Measurements from ENCODE around the gene PPA2.

PPA2 gene

DNA sequence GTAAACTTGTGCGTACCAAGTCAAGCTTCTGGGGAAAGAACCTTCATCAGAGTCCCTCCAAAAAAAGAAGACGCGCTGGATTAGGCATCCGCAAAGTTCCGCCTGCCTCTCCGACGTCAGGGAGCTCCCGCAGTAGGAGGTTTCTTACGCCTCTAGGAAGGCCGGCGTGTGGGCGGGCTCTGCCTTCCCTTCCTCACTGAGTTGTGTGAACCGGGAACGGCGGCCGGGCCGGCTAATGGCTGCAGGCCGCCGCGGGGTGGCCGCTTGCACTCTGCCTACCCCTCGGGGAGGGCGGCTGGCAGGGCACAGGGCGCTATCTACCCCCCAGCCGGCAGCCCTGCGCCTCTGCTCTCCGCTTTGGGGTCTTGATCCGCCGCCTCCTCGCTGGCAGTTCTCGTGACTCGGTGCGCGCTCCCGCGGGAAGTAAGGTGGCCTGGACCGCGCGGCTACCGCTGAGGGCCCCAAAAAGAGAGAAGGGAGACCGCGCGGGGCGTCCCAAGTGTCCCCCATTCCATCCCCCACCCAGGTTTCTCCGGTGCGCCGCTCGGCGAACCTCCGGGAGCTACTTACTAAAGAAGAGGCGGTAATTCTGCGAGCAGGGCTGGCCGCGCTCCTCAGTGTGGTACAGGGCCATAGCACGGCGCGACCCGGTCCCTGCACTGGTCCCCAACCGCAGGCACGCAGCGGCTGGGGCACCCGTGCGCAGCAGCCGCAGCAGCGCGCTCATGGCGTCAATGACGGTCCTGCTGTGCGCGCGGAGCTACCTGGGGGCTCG, at the start of gene PPA2:
PPA2 (minus strand) TSS at position 739 of the 775 bp plus-strand sequence; CDS start at position 727, 12 bp downstream.
- H3K4me1 ChIP-seq (ENCODE audit: control insufficient read depth in 1 of 2, insufficient read depth in 2 of 2, low read length in 2 of 2), result peaks cover 10 to 16% of the 10 kb centered on the region in 2 donors
- H3K9me3 ChIP-seq (ENCODE audit: control insufficient read depth in 1 of 2, low read length in 2 of 2), result no peaks in the 10 kb centered on the region
- H3K27ac ChIP-seq (ENCODE audit: low read length), result peak within 1 kb of the TSS; percentile 96
- H3K36me3 ChIP-seq (ENCODE audit: control insufficient read depth in 1 of 2, insufficient read depth in 2 of 2, low read length in 2 of 2), result no peaks in the 10 kb centered on the region
- H3K27me3 ChIP-seq (ENCODE audit: low read depth, low read length), result no peaks in the 10 kb centered on the region
- H3K4me3 ChIP-seq (ENCODE audit: low read depth in 1 of 2, low read length in 2 of 2), result peak within 1 kb of the TSS; percentile 81 to 88

- Histone ChIP-seq H3K4me3 (ENCODE audit: low read depth in 1 of 2, low read length in 2 of 2) (no peak overlapping the region), H3K36me3 (ENCODE audit: control insufficient read depth in 1 of 2, insufficient read depth in 2 of 2, low read length in 2 of 2) (no peaks in the 10 kb centered on the region), H3K9me3 (ENCODE audit: control insufficient read depth in 1 of 2, low read length in 2 of 2) (no peaks in the 10 kb centered on the region), H3K4me1 (ENCODE audit: control insufficient read depth in 1 of 2, insufficient read depth in 2 of 2, low read length in 2 of 2) (no peaks in the 10 kb centered on the region), H3K27ac (ENCODE audit: low read length) (no peak overlapping the region), H3K27me3 (ENCODE audit: low read depth, low read length) (no peaks in the 10 kb centered on the region)
Observed at GRCh38 chr4:105520819-105521790, 47.2 kb upstream of the PPA2 start.

GRCh38 chr4:105510245-105510644, 36.4 kb upstream of the PPA2 start:
- no peaks in the 10 kb centered on the region for H3K36me3 ChIP-seq (ENCODE audit: control insufficient read depth in 1 of 2, insufficient read depth in 2 of 2, low read length in 2 of 2)
- no peaks in the 10 kb centered on the region for H3K4me1 ChIP-seq (ENCODE audit: control insufficient read depth in 1 of 2, insufficient read depth in 2 of 2, low read length in 2 of 2)
- no peak overlapping the region for H3K4me3 ChIP-seq (ENCODE audit: low read depth in 1 of 2, low read length in 2 of 2)
- no peak overlapping the region for H3K27ac ChIP-seq (ENCODE audit: low read length)
- no peaks in the 10 kb centered on the region for H3K27me3 ChIP-seq (ENCODE audit: low read depth, low read length)
- H3K9me3 ChIP-seq (ENCODE audit: control insufficient read depth in 1 of 2, low read length in 2 of 2), result peaks cover 0 to 5% of the 10 kb centered on the region in 2 donors

- Histone ChIP-seq H3K9me3 (ENCODE audit: control insufficient read depth in 1 of 2, low read length in 2 of 2) (peaks cover 0 to 5% of the 10 kb centered on the region in 2 donors), H3K36me3 (ENCODE audit: control insufficient read depth in 1 of 2, insufficient read depth in 2 of 2, low read length in 2 of 2) (no peaks in the 10 kb centered on the region), H3K27ac (ENCODE audit: low read length) (no peak overlapping the region), H3K27me3 (ENCODE audit: low read depth, low read length) (no peaks in the 10 kb centered on the region), H3K4me3 (ENCODE audit: low read depth in 1 of 2, low read length in 2 of 2) (no peak overlapping the region), H3K4me1 (ENCODE audit: control insufficient read depth in 1 of 2, insufficient read depth in 2 of 2, low read length in 2 of 2) (no peaks in the 10 kb centered on the region)
Observed at GRCh38 chr4:105509714-105510113, 35.9 kb upstream of the PPA2 start.

GRCh38 chr4:105509291-105509690, 35.4 kb upstream of the PPA2 start:
- H3K9me3 ChIP-seq (ENCODE audit: control insufficient read depth in 1 of 2, low read length in 2 of 2), result peaks cover 0 to under 1% of the 10 kb centered on the region in 2 donors
- H3K27me3 ChIP-seq (ENCODE audit: low read depth, low read length), result no peaks in the 10 kb centered on the region
- no peaks in the 10 kb centered on the region for H3K36me3 ChIP-seq (ENCODE audit: control insufficient read depth in 1 of 2, insufficient read depth in 2 of 2, low read length in 2 of 2)
- H3K4me1 ChIP-seq (ENCODE audit: control insufficient read depth in 1 of 2, insufficient read depth in 2 of 2, low read length in 2 of 2), result no peaks in the 10 kb centered on the region
- no peak overlapping the region for H3K27ac ChIP-seq (ENCODE audit: low read length)
- no peak overlapping the region for H3K4me3 ChIP-seq (ENCODE audit: low read depth in 1 of 2, low read length in 2 of 2)

DNA sequence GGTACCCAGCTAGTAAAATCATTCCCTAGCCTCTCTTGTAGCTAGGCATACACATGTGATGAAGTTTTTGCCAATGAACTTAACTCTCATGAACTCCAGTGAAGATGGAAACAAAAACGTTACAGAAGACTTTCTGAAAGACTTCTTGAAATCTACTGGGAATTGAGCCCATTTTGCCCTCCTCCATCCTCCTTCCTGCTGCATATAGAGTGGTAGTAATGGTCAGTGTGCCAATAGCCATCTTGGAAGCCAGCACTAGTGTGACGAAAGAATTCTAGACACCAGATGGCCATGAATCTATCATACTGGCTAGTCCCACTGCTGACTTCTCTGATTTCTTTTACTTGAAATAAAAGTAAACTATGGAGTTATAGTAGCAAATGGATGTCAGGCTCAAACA, 30.9 kb upstream of the PPA2 start:
- no peak overlapping the region for H3K27ac ChIP-seq (ENCODE audit: low read length)
- H3K9me3 ChIP-seq (ENCODE audit: control insufficient read depth in 1 of 2, low read length in 2 of 2), result no peaks in the 10 kb centered on the region
- H3K4me3 ChIP-seq (ENCODE audit: low read depth in 1 of 2, low read length in 2 of 2), result no peak overlapping the region
- H3K27me3 ChIP-seq (ENCODE audit: low read depth, low read length), result no peaks in the 10 kb centered on the region
- no peaks in the 10 kb centered on the region for H3K36me3 ChIP-seq (ENCODE audit: control insufficient read depth in 1 of 2, insufficient read depth in 2 of 2, low read length in 2 of 2)
- no peaks in the 10 kb centered on the region for H3K4me1 ChIP-seq (ENCODE audit: control insufficient read depth in 1 of 2, insufficient read depth in 2 of 2, low read length in 2 of 2)

DNA sequence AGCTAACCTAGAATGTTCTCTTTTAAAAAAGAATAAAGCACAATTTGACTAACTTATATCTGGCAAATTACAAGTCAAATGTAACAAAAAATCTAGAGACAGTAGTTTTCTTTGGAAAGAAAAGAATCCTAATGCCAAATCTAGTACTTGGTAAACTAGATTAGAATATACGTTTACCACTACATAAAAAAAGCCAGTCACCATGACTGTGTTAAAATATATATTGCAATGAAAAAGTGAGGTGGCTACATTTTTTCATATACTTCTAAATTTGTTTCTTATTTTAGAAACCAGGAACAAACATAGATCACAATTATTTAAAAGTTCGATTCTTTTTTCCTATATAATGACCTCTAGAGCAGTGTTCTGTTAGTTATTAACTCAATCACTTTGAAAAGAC, 29.6 kb upstream of the PPA2 start:
- Histone ChIP-seq H3K27me3 (ENCODE audit: low read depth, low read length) (no peaks in the 10 kb centered on the region), H3K4me3 (ENCODE audit: low read depth in 1 of 2, low read length in 2 of 2) (no peak overlapping the region), H3K27ac (ENCODE audit: low read length) (no peak overlapping the region), H3K9me3 (ENCODE audit: control insufficient read depth in 1 of 2, low read length in 2 of 2) (no peaks in the 10 kb centered on the region), H3K4me1 (ENCODE audit: control insufficient read depth in 1 of 2, insufficient read depth in 2 of 2, low read length in 2 of 2) (no peaks in the 10 kb centered on the region), H3K36me3 (ENCODE audit: control insufficient read depth in 1 of 2, insufficient read depth in 2 of 2, low read length in 2 of 2) (no peaks in the 10 kb centered on the region)

DNA sequence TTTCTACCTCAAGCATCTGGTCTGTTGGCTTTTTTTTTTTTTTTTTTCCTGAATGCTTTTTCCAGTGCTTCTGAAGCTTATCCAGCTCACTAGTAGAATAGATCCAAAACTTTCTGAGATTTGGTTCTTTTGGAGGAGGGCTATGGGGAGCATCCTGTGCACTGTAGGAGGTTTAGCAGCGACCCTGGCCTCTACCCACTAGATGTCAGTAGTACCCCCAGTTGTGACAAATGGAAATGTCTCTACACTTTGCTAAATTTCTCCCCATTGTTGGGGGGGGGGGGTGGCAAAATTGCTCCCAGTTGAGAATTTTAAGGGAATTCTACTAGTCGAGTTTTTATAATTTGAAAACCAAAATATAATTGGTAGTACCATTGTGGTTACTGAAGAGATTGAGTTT, 23.0 kb upstream of the PPA2 start:
- Histone ChIP-seq H3K9me3 (ENCODE audit: control insufficient read depth in 1 of 2, low read length in 2 of 2) (no peaks in the 10 kb centered on the region), H3K27me3 (ENCODE audit: low read depth, low read length) (no peaks in the 10 kb centered on the region), H3K4me3 (ENCODE audit: low read depth in 1 of 2, low read length in 2 of 2) (no peak overlapping the region), H3K36me3 (ENCODE audit: control insufficient read depth in 1 of 2, insufficient read depth in 2 of 2, low read length in 2 of 2) (no peaks in the 10 kb centered on the region), H3K27ac (ENCODE audit: low read length) (no peak overlapping the region), H3K4me1 (ENCODE audit: control insufficient read depth in 1 of 2, insufficient read depth in 2 of 2, low read length in 2 of 2) (no peaks in the 10 kb centered on the region)

GRCh38 chr4:105495667-105496066, 21.8 kb upstream of the PPA2 start:
- Histone ChIP-seq H3K4me3 (ENCODE audit: low read depth in 1 of 2, low read length in 2 of 2) (no peak overlapping the region), H3K9me3 (ENCODE audit: control insufficient read depth in 1 of 2, low read length in 2 of 2) (no peaks in the 10 kb centered on the region), H3K27ac (ENCODE audit: low read length) (no peak overlapping the region), H3K36me3 (ENCODE audit: control insufficient read depth in 1 of 2, insufficient read depth in 2 of 2, low read length in 2 of 2) (no peaks in the 10 kb centered on the region), H3K27me3 (ENCODE audit: low read depth, low read length) (no peaks in the 10 kb centered on the region), H3K4me1 (ENCODE audit: control insufficient read depth in 1 of 2, insufficient read depth in 2 of 2, low read length in 2 of 2) (no peaks in the 10 kb centered on the region)

GRCh38 chr4:105490523-105490922, 16.7 kb upstream of the PPA2 start:
- Histone ChIP-seq H3K27me3 (ENCODE audit: low read depth, low read length) (no peaks in the 10 kb centered on the region), H3K36me3 (ENCODE audit: control insufficient read depth in 1 of 2, insufficient read depth in 2 of 2, low read length in 2 of 2) (no peaks in the 10 kb centered on the region), H3K4me1 (ENCODE audit: control insufficient read depth in 1 of 2, insufficient read depth in 2 of 2, low read length in 2 of 2) (no peaks in the 10 kb centered on the region), H3K4me3 (ENCODE audit: low read depth in 1 of 2, low read length in 2 of 2) (no peak overlapping the region), H3K27ac (ENCODE audit: low read length) (no peak overlapping the region), H3K9me3 (ENCODE audit: control insufficient read depth in 1 of 2, low read length in 2 of 2) (no peaks in the 10 kb centered on the region)

DNA sequence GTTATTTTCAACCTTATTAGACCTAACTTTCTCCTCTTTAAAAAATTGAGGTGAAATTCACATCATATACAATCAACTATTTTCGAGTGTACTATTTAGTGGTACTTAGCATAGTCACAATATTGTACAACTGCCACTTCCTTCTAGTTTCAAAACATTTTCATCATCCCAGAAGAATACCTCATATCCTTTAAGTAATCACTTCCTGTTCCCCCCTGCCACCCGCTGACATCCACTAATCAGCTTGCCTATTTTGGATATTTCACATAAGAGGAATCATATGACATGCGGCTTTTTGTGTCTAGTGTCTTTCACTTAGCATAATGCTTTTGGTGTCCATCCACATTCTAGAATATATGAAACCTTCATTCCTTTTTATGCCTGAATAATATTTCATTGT, 10.0 kb upstream of the PPA2 start:
- Histone ChIP-seq H3K27ac (ENCODE audit: low read length) (no peak overlapping the region), H3K9me3 (ENCODE audit: control insufficient read depth in 1 of 2, low read length in 2 of 2) (no peaks in the 10 kb centered on the region), H3K4me3 (ENCODE audit: low read depth in 1 of 2, low read length in 2 of 2) (no peak overlapping the region), H3K36me3 (ENCODE audit: control insufficient read depth in 1 of 2, insufficient read depth in 2 of 2, low read length in 2 of 2) (no peaks in the 10 kb centered on the region), H3K4me1 (ENCODE audit: control insufficient read depth in 1 of 2, insufficient read depth in 2 of 2, low read length in 2 of 2) (no peaks in the 10 kb centered on the region), H3K27me3 (ENCODE audit: low read depth, low read length) (no peaks in the 10 kb centered on the region)

Measured in muscle layer of duodenum (tissue), 2 donors.